MM.1S (cell line): Measurements from ENCODE around the gene LIPG.

Source experiments
- CTCF ChIP-seq: fragments of 300-600 bp; sonication (generic); IDR thresholded peaks from 2 replicates; pipeline ENCODE4 v1.5.1; 2016; ENCODE audit warnings: antibody characterized with exemption, low read length, mixed read lengths
- EZH2 ChIP-seq: fragments of 300-600 bp; sonication (generic); optimal IDR thresholded peaks from 2 replicates; pipeline ENCODE3; 2017; ENCODE audit warnings: low read depth, mild to moderate bottlenecking, antibody characterized with exemption, low read length, mixed read lengths
- EZH2phosphoT487 ChIP-seq: fragments of 300-600 bp; sonication (generic); IDR thresholded peaks from 2 replicates; pipeline ENCODE4 v1.6.1; 2018; ENCODE audit warnings: antibody characterized with exemption, low read length

GRCh38 chr18:49639643-49640391 is 78.0 kb downstream of the LIPG start:
- no peak for TF ChIP-seq CTCF
- TF ChIP-seq EZH2, result no peak
- no peak for TF ChIP-seq EZH2phosphoT487
